ENCODE results near the gene PTPN20. TPM values are rescaled to one million over a fixed set of nuclear protein-coding genes. Genes with fewer than 3 reads are reported as not detected.

The PTPN20 gene
- total RNA-seq, 1 experiment from 2014 or later = not detected

DNA sequence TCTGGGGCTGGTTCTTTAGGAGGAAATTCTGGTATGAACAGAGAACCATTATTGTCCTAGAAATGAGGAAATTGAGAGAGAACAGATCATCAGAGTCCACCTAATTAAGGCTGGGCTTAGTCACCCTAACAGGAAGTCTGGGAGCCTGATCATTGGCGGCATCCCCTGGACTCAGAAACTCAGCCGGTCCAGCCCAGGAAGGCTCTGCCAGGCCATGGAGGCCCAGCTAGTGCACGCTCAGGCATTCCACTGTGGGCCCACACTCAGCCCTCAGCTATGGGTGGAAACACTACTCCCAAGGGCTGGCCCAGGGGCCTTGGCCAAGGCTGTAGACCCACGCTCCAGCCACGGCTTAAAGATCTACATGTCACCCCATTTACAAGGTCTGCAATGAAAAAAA is 109.2 kb downstream of the PTPN20 start:
- H4K20me1 ChIP-seq (ENCODE audit: control insufficient read depth, insufficient read depth, insufficient read length) = no peaks in the 10 kb centered on the region
- H3K9me3 ChIP-seq (ENCODE audit: control insufficient read depth, low read depth, low read length) = no peaks in the 10 kb centered on the region
- H3K23ac ChIP-seq (ENCODE audit: insufficient read length, low read depth, low read length) = no peak overlapping the region
- no peak overlapping the region for H2BK15ac ChIP-seq (ENCODE audit: low read depth, low read length)
- H4K91ac ChIP-seq (ENCODE audit: insufficient read length, low read depth, low read length) = no peak overlapping the region
- no peak overlapping the region for H3K56ac ChIP-seq (ENCODE audit: insufficient read length, low read depth, low read length)
- no peak overlapping the region for H2BK20ac ChIP-seq (ENCODE audit: low read depth, low read length, poor library complexity, severe bottlenecking)
- no peaks in the 10 kb centered on the region for H3K27me3 ChIP-seq (ENCODE audit: insufficient read depth, low read length)
- Mint-ChIP-seq H3K27me3 (ENCODE audit: low read depth) (no peaks in the 10 kb centered on the region; the same call in 1 of the 2 replicates), H3K4me1 (peaks cover 0 to 2% of the 10 kb centered on the region in 2 experiments; a peak in 1 of 4 replicates), H3K4me3 (no peak overlapping the region), H3K36me3 (ENCODE audit: insufficient read depth in 1 of 3, low read depth in 3 of 3) (no peaks in the 10 kb centered on the region), H3K27ac (no peak overlapping the region), H3K9me3 (no peaks in the 10 kb centered on the region; a peak in 1 of 5 replicates)
- H3K9ac ChIP-seq (ENCODE audit: extremely low read depth, insufficient read length, low read length) = no peak overlapping the region
- H3K27ac ChIP-seq (ENCODE audit: insufficient read length, low read depth, low read length) = no peak overlapping the region
- no peak overlapping the region for H3K4ac ChIP-seq (ENCODE audit: low read depth, low read length)
- H2BK5ac ChIP-seq (ENCODE audit: insufficient read length, low read length) = no peak overlapping the region
- no peak overlapping the region for H3K14ac ChIP-seq (ENCODE audit: insufficient read depth, low read length)
- no peaks in the 10 kb centered on the region for H3K4me1 ChIP-seq (ENCODE audit: insufficient read depth, low read length)
- no peak overlapping the region for H2AK5ac ChIP-seq (ENCODE audit: insufficient read length, low read length)
- TF ChIP-seq, protein P1, sequence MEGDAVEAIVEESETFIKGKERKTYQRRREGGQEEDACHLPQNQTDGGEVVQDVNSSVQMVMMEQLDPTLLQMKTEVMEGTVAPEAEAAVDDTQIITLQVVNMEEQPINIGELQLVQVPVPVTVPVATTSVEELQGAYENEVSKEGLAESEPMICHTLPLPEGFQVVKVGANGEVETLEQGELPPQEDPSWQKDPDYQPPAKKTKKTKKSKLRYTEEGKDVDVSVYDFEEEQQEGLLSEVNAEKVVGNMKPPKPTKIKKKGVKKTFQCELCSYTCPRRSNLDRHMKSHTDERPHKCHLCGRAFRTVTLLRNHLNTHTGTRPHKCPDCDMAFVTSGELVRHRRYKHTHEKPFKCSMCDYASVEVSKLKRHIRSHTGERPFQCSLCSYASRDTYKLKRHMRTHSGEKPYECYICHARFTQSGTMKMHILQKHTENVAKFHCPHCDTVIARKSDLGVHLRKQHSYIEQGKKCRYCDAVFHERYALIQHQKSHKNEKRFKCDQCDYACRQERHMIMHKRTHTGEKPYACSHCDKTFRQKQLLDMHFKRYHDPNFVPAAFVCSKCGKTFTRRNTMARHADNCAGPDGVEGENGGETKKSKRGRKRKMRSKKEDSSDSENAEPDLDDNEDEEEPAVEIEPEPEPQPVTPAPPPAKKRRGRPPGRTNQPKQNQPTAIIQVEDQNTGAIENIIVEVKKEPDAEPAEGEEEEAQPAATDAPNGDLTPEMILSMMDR (conservative IDR thresholded peaks at IDR 0.05) = no peak
- H3K18ac ChIP-seq (ENCODE audit: insufficient read length, low read depth, low read length) = no peak overlapping the region
- no peak overlapping the region for H2BK12ac ChIP-seq (ENCODE audit: insufficient read length, low read depth, low read length)
- WGBS (ENCODE audit: extremely low coverage, insufficient read length, low lambda C conversion rate) = no CpG with 5 or more reads among the region's 5 CpGs
- H3K23me2 ChIP-seq (ENCODE audit: insufficient read length, low read depth, low read length, poor library complexity, severe bottlenecking) = no peaks in the 10 kb centered on the region
- H2BK120ac ChIP-seq (ENCODE audit: low read depth, low read length, poor library complexity, severe bottlenecking) = no peak overlapping the region
- no peak overlapping the region for H2AFZ ChIP-seq (ENCODE audit: low read length)
- H4K8ac ChIP-seq (replicated peaks; ENCODE audit: insufficient read length, low read depth, low read length) = no peak overlapping the region
- no peak overlapping the region for H3K4me2 ChIP-seq (ENCODE audit: insufficient read depth, insufficient read length, low read length)
- H4K5ac ChIP-seq (ENCODE audit: insufficient read length, low read depth, low read length) = no peak overlapping the region
- DNase-seq = no peak
- H3T11ph ChIP-seq (ENCODE audit: low read length) = no peak overlapping the region
- no peaks in the 10 kb centered on the region for H3K79me1 ChIP-seq (ENCODE audit: insufficient read depth, low read depth, low read length, poor library complexity, severe bottlenecking)
- no peaks in the 10 kb centered on the region for H3K79me2 ChIP-seq (ENCODE audit: insufficient read depth, low read length)

Data from H9 (cell line).